ENCODE measurements around the gene POU5F1. TPM values are rescaled to one million over a fixed set of nuclear protein-coding genes. Genes with fewer than 3 reads are reported as not detected.
A peak's percentile ranks its signal among the peaks of the same experiment; 100 is the strongest.
"Not testable (repeated sequence)": the region's sequence is repeated elsewhere in the genome, so short reads cannot be mapped to it uniquely, and the experiment has no call there.

Gene POU5F1
- total RNA-seq, 1 donor from 2014 or later, result not detected

GRCh38 chr6:31174378-31174777, 3.9 kb upstream of the POU5F1 start:
- Mint-ChIP-seq H3K9me3 (no peaks in the 10 kb centered on the region), H3K27ac (ENCODE audit: unreplicated experiment) (no peak overlapping the region), H3K36me3 (ENCODE audit: low read depth) (no peaks in the 10 kb centered on the region), H3K4me1 (peaks cover 11% of the 10 kb centered on the region), H3K27me3 (ENCODE audit: low read depth) (peaks cover 4% of the 10 kb centered on the region), H3K4me3 (no peak overlapping the region)
- no peak for DNase-seq (ENCODE audit: low read depth, low spot score)
- no peak for TF ChIP-seq CTCF (conservative IDR thresholded peaks at IDR 0.05)

DNA sequence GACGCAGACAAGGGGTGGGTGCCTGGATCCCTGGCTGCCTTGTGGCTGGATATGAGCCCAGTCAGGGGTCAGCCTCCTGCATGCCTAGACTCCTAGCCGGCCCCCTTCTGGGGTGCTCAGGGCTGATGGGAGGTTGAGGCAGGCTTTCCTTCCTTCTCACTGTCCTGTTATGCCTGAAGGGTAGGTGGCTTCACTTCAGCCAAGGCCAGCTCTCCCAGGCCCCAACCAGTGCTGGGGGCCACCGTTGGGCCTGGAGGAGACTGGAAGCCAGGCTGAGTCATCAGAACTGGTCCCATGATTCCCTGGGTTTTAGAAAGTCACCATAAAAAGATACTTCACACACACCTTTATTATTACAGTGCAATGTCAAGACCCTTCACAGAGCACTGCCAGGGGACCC, 2.9 kb upstream of the POU5F1 start:
- peaks cover 4% of the 10 kb centered on the region for H3K27me3 Mint-ChIP-seq (ENCODE audit: low read depth)
- no peak overlapping the region for H3K27ac Mint-ChIP-seq (ENCODE audit: unreplicated experiment)
- peaks cover 21% of the 10 kb centered on the region for H3K4me1 Mint-ChIP-seq
- no peaks in the 10 kb centered on the region for H3K9me3 Mint-ChIP-seq
- no peak for DNase-seq (ENCODE audit: low read depth, low spot score)
- H3K36me3 Mint-ChIP-seq (ENCODE audit: low read depth), result no peaks in the 10 kb centered on the region
- no peak for TF ChIP-seq CTCF (conservative IDR thresholded peaks at IDR 0.05)
- no peak overlapping the region for H3K4me3 Mint-ChIP-seq

DNA sequence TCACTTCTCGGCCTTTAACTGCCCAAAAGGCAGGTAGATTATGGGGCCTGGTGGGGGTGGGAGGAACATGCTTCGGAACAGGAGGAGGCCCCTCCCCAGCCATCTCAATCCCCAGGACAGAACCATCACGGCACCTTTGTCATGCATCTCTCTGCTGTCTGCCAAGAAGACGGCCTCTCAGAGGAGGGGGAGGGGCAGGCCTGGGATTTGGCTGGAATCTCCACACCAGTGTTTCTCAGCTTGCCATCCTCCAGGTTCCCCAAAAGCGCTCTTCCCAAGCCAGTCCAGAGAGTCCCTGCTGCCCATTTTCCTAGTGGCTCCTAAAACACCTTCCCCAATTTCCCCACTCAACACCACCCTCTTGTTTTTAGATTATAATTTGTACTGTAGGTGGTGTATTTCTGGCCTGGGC, 2.5 kb upstream of the POU5F1 start:
- H3K4me3 Mint-ChIP-seq, result no peak overlapping the region
- peaks cover 22% of the 10 kb centered on the region for H3K4me1 Mint-ChIP-seq
- no peak for TF ChIP-seq CTCF (conservative IDR thresholded peaks at IDR 0.05)
- no peaks in the 10 kb centered on the region for H3K9me3 Mint-ChIP-seq
- peaks cover 4% of the 10 kb centered on the region for H3K27me3 Mint-ChIP-seq (ENCODE audit: low read depth)
- no peak for DNase-seq (ENCODE audit: low read depth, low spot score)
- H3K36me3 Mint-ChIP-seq (ENCODE audit: low read depth), result no peaks in the 10 kb centered on the region
- H3K27ac Mint-ChIP-seq (ENCODE audit: unreplicated experiment), result no peak overlapping the region

DNA sequence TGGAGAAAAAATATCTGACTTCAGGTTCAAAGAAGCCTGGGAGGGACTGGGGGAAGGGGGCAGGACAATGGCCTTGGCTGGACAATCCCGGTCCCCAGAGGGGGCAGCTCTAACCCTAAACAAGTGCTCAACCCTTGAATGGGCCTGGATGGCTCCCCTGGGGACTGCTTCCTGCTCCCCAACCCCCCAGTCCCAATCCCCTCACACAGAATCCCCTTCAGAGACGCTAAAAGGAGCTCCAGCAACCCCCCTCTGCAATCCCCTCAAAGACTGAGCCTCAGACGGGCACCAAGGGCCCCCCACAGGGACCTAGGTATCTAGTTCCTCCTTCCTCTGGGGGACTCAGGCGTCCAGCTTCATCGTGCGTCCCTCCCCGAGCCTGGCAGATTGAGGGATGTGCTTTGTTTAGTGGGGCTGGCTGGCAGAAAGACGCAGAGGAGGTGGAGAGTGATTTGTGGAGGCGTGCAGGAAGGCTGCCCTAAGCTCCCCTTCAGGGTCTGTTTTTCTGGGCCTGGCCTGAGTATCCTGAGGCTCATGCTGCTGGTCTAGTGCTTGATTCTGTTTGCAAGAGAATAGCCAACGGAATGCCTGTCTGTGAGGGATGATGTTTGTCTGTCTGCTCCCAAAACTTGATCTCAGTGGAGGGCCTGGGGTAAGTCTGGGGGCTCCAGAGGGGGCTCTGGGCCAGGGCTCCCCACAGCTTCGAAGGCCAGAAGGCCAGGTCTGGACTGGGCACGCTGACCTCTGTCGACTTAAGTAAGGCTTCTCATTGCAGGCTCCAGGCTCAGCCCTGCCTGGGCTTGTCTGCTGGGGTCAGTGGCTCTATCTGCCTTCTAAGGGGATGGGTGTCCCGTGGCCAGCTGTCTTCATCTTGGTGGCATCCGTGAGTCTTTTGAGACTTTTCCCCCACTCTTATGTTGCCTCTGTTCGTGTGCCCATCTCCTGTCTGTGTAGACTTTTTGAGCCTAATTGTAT, 1.7 kb upstream of the POU5F1 start:
- H3K27ac Mint-ChIP-seq (ENCODE audit: unreplicated experiment), result no peak overlapping the region
- H3K4me3 Mint-ChIP-seq, result no peak overlapping the region
- no peaks in the 10 kb centered on the region for H3K36me3 Mint-ChIP-seq (ENCODE audit: low read depth)
- DNase-seq (ENCODE audit: low read depth, low spot score), result no peak
- no peak for TF ChIP-seq CTCF (conservative IDR thresholded peaks at IDR 0.05)
- H3K27me3 Mint-ChIP-seq (ENCODE audit: low read depth), result peaks cover 4% of the 10 kb centered on the region
- H3K9me3 Mint-ChIP-seq, result no peaks in the 10 kb centered on the region
- H3K4me1 Mint-ChIP-seq, result peaks cover 22% of the 10 kb centered on the region

- Mint-ChIP-seq H3K27me3 (ENCODE audit: low read depth) (peaks cover 4% of the 10 kb centered on the region), H3K9me3 (no peaks in the 10 kb centered on the region), H3K27ac (ENCODE audit: unreplicated experiment) (peak overlapping the region; percentile 83), H3K4me3 (no peak overlapping the region), H3K36me3 (ENCODE audit: low read depth) (no peaks in the 10 kb centered on the region), H3K4me1 (peaks cover 22% of the 10 kb centered on the region)
- TF ChIP-seq CTCF (conservative IDR thresholded peaks at IDR 0.05), result no peak
- no peak for DNase-seq (ENCODE audit: low read depth, low spot score)
These were observed 647 bp upstream of the POU5F1 start for GRCh38 chr6:31170987-31171671.

DNA sequence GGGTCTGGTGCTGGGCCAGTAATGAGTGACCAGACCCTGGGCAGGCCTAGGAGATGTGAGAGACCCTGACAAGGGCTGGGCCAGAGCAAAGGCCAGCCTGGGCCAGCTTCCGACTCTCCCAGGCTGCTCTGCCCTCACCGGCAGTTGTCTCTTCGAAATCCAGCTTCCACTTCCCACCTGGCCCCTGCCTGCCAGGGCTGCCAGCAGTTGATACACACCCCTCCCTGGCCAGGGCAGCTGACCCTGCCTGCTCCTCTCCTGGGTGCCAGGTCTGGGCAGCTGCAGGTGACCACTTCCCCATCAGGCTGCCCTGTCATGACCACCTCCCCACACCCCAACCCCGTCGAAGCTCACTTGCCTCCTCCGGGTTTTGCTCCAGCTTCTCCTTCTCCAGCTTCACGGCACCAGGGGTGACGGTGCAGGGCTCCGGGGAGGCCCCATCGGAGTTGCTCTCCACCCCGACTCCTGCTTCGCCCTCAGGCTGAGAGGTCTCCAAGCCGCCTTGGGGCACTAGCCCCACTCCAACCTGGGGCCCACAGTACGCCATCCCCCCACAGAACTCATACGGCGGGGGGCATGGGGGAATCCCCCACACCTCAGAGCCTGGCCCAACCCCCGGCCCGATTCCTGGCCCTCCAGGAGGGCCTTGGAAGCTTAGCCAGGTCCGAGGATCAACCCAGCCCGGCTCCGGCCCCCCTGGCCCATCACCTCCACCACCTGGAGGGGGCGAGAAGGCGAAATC, 453 bp downstream of the POU5F1 start:
- peaks cover 22% of the 10 kb centered on the region for H3K4me1 Mint-ChIP-seq
- H3K27ac Mint-ChIP-seq (ENCODE audit: unreplicated experiment); H3K9me3 Mint-ChIP-seq; H3K27me3 Mint-ChIP-seq (ENCODE audit: low read depth); H3K4me3 Mint-ChIP-seq; DNase-seq (ENCODE audit: low read depth, low spot score); H3K36me3 Mint-ChIP-seq (ENCODE audit: low read depth): not testable (repeated sequence)

Data from neural crest cell (in vitro differentiated cells).